ENCODE measurements around the gene COPS7A. TPM values are rescaled to one million over a fixed set of nuclear protein-coding genes. Genes with fewer than 3 reads are reported as not detected.
A peak's percentile ranks its signal among the peaks of the same experiment; 100 is the strongest.

Gene COPS7A
- total and polyA plus RNA-seq, 2 experiments from 2014 or later = 37.7 to 51.9 TPM

- H2AFZ ChIP-seq = peak overlapping the region; percentile 78
- H3K4me1 Mint-ChIP-seq = peaks cover 27% of the 10 kb centered on the region
- H3K9me3 Mint-ChIP-seq = peaks cover 4% of the 10 kb centered on the region; the same call in 2 of the 3 replicates
Observed at GRCh38 chr12:6699259-6699988, 24.4 kb upstream of the COPS7A start.

More at GRCh38 chr12:6699259-6699988, 24.4 kb upstream of the COPS7A start:
- Histone ChIP-seq H3K4me3 (peak overlapping the region; percentile 90), H3K27me3 (ENCODE audit: insufficient read depth) (peaks cover 28% of the 10 kb centered on the region), H3K4me1 (ENCODE audit: insufficient read depth) (peaks cover 15% of the 10 kb centered on the region), H3K36me3 (ENCODE audit: insufficient read depth) (no peaks in the 10 kb centered on the region), H3K27ac (ENCODE audit: low read depth) (no peak overlapping the region), H3F3A (replicated peaks; ENCODE audit: low read depth) (peaks cover 14% of the 10 kb centered on the region; the same call in 1 of the 2 replicates), H3K4me2 (peak overlapping the region; percentile 95), H3K79me2 (replicated peaks; ENCODE audit: insufficient read depth) (0 out of 2 replicates have a peak, but pooled peaks cover 3% of the 10 kb centered on the region), H3K9me2 (ENCODE audit: insufficient read depth) (no peaks in the 10 kb centered on the region), H4K20me1 (replicated peaks; ENCODE audit: insufficient read depth) (no peaks in the 10 kb centered on the region)
- no peak for TF ChIP-seq ZNF331 (CRISPR knock-in tag; IDR thresholded peaks at IDR 0.05; ENCODE audit: low read depth)
- no peak for TF ChIP-seq ETS1 (IDR thresholded peaks at IDR 0.05)
- no peak for TF ChIP-seq CTCF (conservative IDR thresholded peaks at IDR 0.05; ENCODE audit: low read depth in 2 of 2)
- no peak for TF ChIP-seq JUNB (IDR thresholded peaks at IDR 0.05; ENCODE audit: unreplicated experiment)
- TF ChIP-seq REST (IDR thresholded peaks at IDR 0.05; ENCODE audit: unreplicated experiment) = no peak
- TF ChIP-seq ZNF462 (CRISPR knock-in tag; IDR thresholded peaks at IDR 0.05) = no peak
- Mint-ChIP-seq H3K4me3 (peak overlapping the region; percentile 86), H3K27me3 (ENCODE audit: insufficient read depth, low read depth, poor library complexity) (peaks cover 31% of the 10 kb centered on the region), H3K36me3 (ENCODE audit: low read depth) (peaks cover 6% of the 10 kb centered on the region; the same call in 2 of the 3 replicates), H3K27ac (no peak overlapping the region)
- DNase-seq (ENCODE audit: low spot score) (no peak), ATAC-seq (no peak)
